HG02884 (cell line): ENCODE measurements around the gene AGTR1.
A peak's percentile ranks its signal among the peaks of the same experiment; 100 is the strongest.
"Not testable (repeated sequence)": the region's sequence is repeated elsewhere in the genome, so short reads cannot be mapped to it uniquely, and the experiment has no call there.

ENCODE experiments used
- ATAC-seq: cut with Tn5 transposase; IDR thresholded peaks from one replicate; pipeline ENCODE4 v1.9.1; 2021; ENCODE audit warnings: mild to moderate bottlenecking, moderate library complexity; ENCODE audit not compliant: unreplicated experiment

Gene AGTR1

GRCh38 chr3:148717885-148718561 lies 20.3 kb downstream of the AGTR1 start:
- no peak for ATAC-seq

- ATAC-seq, result no peak
Measured at GRCh38 chr3:148718982-148719862, 21.5 kb downstream of the AGTR1 start.

- ATAC-seq, result no peak
Measured at GRCh38 chr3:148720873-148721272, 23.2 kb downstream of the AGTR1 start.

GRCh38 chr3:148723631-148724030 lies 25.9 kb downstream of the AGTR1 start:
- no peak for ATAC-seq

GRCh38 chr3:148727231-148727630 lies 29.5 kb downstream of the AGTR1 start:
- ATAC-seq, result peak; percentile 75

GRCh38 chr3:148728753-148729152 lies 31.1 kb downstream of the AGTR1 start:
- ATAC-seq, result no peak

- no peak for ATAC-seq
Measured at GRCh38 chr3:148729476-148730055, 31.9 kb downstream of the AGTR1 start.

- no peak for ATAC-seq
Measured at GRCh38 chr3:148730676-148731075, 33.0 kb downstream of the AGTR1 start.

GRCh38 chr3:148735597-148735996 lies 37.9 kb downstream of the AGTR1 start:
- no peak for ATAC-seq

- ATAC-seq, result no peak
Measured at GRCh38 chr3:148736086-148736485, 38.4 kb downstream of the AGTR1 start.

GRCh38 chr3:148737104-148737530 lies 39.4 kb downstream of the AGTR1 start:
- no peak for ATAC-seq

GRCh38 chr3:148739720-148740119 lies 42.0 kb downstream of the AGTR1 start:
- no peak for ATAC-seq

- ATAC-seq, result no peak
Measured at GRCh38 chr3:148740291-148740690, 42.6 kb downstream of the AGTR1 start.

GRCh38 chr3:148741219-148741618 lies 43.5 kb downstream of the AGTR1 start:
- ATAC-seq, result no peak

- no peak for ATAC-seq
Measured at GRCh38 chr3:148742118-148742517, 44.4 kb downstream of the AGTR1 start.

- no peak for ATAC-seq
Measured at GRCh38 chr3:148746053-148746452, 48.4 kb downstream of the AGTR1 start.

GRCh38 chr3:148748283-148748682 lies 50.6 kb downstream of the AGTR1 start:
- ATAC-seq, result no peak

GRCh38 chr3:148750296-148750695 lies 52.6 kb downstream of the AGTR1 start:
- ATAC-seq, result no peak

- ATAC-seq, result no peak
Measured at GRCh38 chr3:148751461-148751860, 53.8 kb downstream of the AGTR1 start.

GRCh38 chr3:148753385-148753784 lies 55.7 kb downstream of the AGTR1 start:
- ATAC-seq, result not testable (repeated sequence)

GRCh38 chr3:148755570-148755969 lies 57.9 kb downstream of the AGTR1 start:
- ATAC-seq, result no peak

GRCh38 chr3:148756311-148756710 lies 58.6 kb downstream of the AGTR1 start:
- ATAC-seq, result no peak
